Natural killer cell (primary cell): ENCODE data around the gene PROM2. TPM values are rescaled to one million over a fixed set of nuclear protein-coding genes. Genes with fewer than 3 reads are reported as not detected.
"Not testable (repeated sequence)": the region's sequence is repeated elsewhere in the genome, so short reads cannot be mapped to it uniquely, and the experiment has no call there.

Experiments used
- ATAC-seq, 3 donors: fragments of 150-1000 bp in 2 of 3; fragments of 200-7000 bp in 1 of 3; cut with Tn5 transposase; 1 replicate in 1 of 3; 2 replicates in 2 of 3; pipeline ENCODE4 v1.10.0; 2021; ENCODE audit warnings: mild to moderate bottlenecking in 2 of 3, moderate library complexity in 2 of 3
- DNase-seq, 2 donors: peaks; one replicate each; pipeline versions ENCODE4 v3.0.0 to v3.0.0-alpha.2; 2013 to 2021; ENCODE audit warnings: mixed read lengths in 1 of 2
- H3K27ac ChIP-seq: one replicate; pipeline ENCODE4 v1.5.1; 2013; ENCODE audit warnings: mild to moderate bottlenecking, low read length
- H3K27me3 ChIP-seq: one replicate; pipeline ENCODE4 v1.6.1; 2013; ENCODE audit warnings: low read length; ENCODE audit not compliant: control insufficient read depth, insufficient read depth
- H3K36me3 ChIP-seq: one replicate; pipeline ENCODE4 v1.6.1; 2013; ENCODE audit warnings: low read length; ENCODE audit not compliant: control insufficient read depth, insufficient read depth
- H3K4me1 ChIP-seq: one replicate; pipeline ENCODE4 v1.6.1; 2013; ENCODE audit warnings: low read length; ENCODE audit not compliant: control insufficient read depth, insufficient read depth
- H3K4me3 ChIP-seq: one replicate; pipeline ENCODE4 v1.5.1; 2013; ENCODE audit warnings: low read length
- H3K9me3 ChIP-seq: one replicate; pipeline ENCODE4 v1.6.1; 2013; ENCODE audit warnings: low read length; ENCODE audit not compliant: control insufficient read depth, insufficient read depth
- H3K27ac Mint-ChIP-seq, 2 donors: one replicate each; pipeline ENCODE4 v1.8.0; 2022; ENCODE audit warnings: mild to moderate bottlenecking in 2 of 2, mixed read lengths in 2 of 2, moderate library complexity in 1 of 2
- H3K27me3 Mint-ChIP-seq, 2 donors: one replicate each; pipeline ENCODE4 v1.8.0; 2022; ENCODE audit warnings: low read depth in 2 of 2, mixed read lengths in 2 of 2
- H3K36me3 Mint-ChIP-seq: one replicate; pipeline ENCODE4 v1.8.0; 2022; ENCODE audit warnings: mixed read lengths
- H3K4me1 Mint-ChIP-seq, 2 donors: one replicate each; pipeline ENCODE4 v1.8.0; 2022; ENCODE audit warnings: mixed read lengths in 2 of 2
- H3K4me3 Mint-ChIP-seq: one replicate; pipeline ENCODE4 v1.8.0; 2022; ENCODE audit warnings: mild to moderate bottlenecking, moderate library complexity, mixed read lengths
- H3K9me3 Mint-ChIP-seq, 2 donors: one replicate each; pipeline ENCODE4 v1.8.0; 2022; ENCODE audit warnings: mixed read lengths in 2 of 2
- WGBS: methylation state at CpG from one replicate; pipeline ENCODE4 v1.1.7; 2013; ENCODE audit warnings: missing lambda C conversion rate; ENCODE audit not compliant: insufficient coverage; 5-methylcytosine and 5-hydroxymethylcytosine counted together
- intact Hi-C: fragments of 100-400 bp; cut with micrococcal nuclease; formaldehyde crosslinking; loops from one replicate; pipeline ENCODE4 v1.14.2; 2022
- total RNA-seq, 4 donors: library from RNA; stranded (reverse); fragments of 120-200 nt in 1 of 4; gene quantifications; one replicate each; pipeline versions ENCODE4 v1.2.3 to v1.2.4, GENCODE V29; 2013 to 2022
- TF ChIP-seq, protein P1 (sequence below): fragments of 200-600 bp; IDR thresholded peaks from one replicate; pipeline ENCODE4 v1.8.0; 2022; ENCODE audit warnings: antibody characterized with exemption

PROM2 gene
- total RNA-seq, 3 donors from 2014 or later (not counting 1 experiment from before 2014, with no cell fraction given), result 0.64 to 1.1 (median 0.70) TPM

DNA sequence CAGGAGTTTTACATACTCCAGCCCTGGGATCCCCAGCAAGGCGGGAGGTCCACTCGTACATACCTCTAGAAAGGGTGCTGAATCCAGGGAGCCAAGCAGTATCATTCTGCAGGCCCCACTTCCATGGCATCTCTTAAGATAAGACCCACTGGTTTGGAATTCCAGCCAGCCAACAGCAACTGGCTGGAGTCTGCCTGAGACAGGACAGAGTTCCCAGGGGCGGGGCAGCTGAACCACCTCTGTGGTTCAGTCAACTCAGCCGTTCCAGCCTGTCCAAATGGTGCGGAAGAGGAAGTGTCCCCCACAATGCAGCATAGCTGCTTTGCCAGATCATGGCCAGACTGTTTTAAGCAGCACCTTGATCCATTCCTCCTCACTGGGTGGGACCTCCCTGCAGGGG lies 33.7 kb upstream of the PROM2 start:
- Mint-ChIP-seq H3K36me3 (peaks cover 7% of the 10 kb centered on the region), H3K27ac (no peak overlapping the region), H3K9me3 (peaks cover 11 to 24% of the 10 kb centered on the region in 2 donors), H3K4me1 (no peaks in the 10 kb centered on the region), H3K27me3 (no peaks in the 10 kb centered on the region), H3K4me3 (no peak overlapping the region)
- H3K27ac ChIP-seq, result no peak overlapping the region
- WGBS, result 92% methylated on average over 5 of the region's 5 CpGs
- no peaks in the 10 kb centered on the region for H3K4me1 ChIP-seq
- TF ChIP-seq, protein P1, sequence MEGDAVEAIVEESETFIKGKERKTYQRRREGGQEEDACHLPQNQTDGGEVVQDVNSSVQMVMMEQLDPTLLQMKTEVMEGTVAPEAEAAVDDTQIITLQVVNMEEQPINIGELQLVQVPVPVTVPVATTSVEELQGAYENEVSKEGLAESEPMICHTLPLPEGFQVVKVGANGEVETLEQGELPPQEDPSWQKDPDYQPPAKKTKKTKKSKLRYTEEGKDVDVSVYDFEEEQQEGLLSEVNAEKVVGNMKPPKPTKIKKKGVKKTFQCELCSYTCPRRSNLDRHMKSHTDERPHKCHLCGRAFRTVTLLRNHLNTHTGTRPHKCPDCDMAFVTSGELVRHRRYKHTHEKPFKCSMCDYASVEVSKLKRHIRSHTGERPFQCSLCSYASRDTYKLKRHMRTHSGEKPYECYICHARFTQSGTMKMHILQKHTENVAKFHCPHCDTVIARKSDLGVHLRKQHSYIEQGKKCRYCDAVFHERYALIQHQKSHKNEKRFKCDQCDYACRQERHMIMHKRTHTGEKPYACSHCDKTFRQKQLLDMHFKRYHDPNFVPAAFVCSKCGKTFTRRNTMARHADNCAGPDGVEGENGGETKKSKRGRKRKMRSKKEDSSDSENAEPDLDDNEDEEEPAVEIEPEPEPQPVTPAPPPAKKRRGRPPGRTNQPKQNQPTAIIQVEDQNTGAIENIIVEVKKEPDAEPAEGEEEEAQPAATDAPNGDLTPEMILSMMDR, result no peak
- ATAC-seq (no peak), DNase-seq (no peak)
- H3K27me3 ChIP-seq, result no peaks in the 10 kb centered on the region
- intact Hi-C loops, result no loop called here
- H3K4me3 ChIP-seq, result no peak overlapping the region
- H3K36me3 ChIP-seq, result no peaks in the 10 kb centered on the region
- peaks cover 35% of the 10 kb centered on the region for H3K9me3 ChIP-seq

- H3K27me3 ChIP-seq, H3K4me1 Mint-ChIP-seq, H3K27ac ChIP-seq, H3K4me3 ChIP-seq, H3K36me3 ChIP-seq, H3K27me3 Mint-ChIP-seq, H3K4me1 ChIP-seq, DNase-seq, intact Hi-C loops, ATAC-seq, H3K27ac Mint-ChIP-seq, H3K4me3 Mint-ChIP-seq: not testable (repeated sequence)
- WGBS, result 73% methylated on average over 1 of the region's 1 CpG
- Mint-ChIP-seq H3K36me3 (peaks cover 17% of the 10 kb centered on the region), H3K9me3 (peaks cover 11 to 30% of the 10 kb centered on the region in 2 donors)
- H3K9me3 ChIP-seq, result peaks cover 31% of the 10 kb centered on the region
Observed at GRCh38 chr2:95242084-95242483, 32.2 kb upstream of the PROM2 start.

DNA sequence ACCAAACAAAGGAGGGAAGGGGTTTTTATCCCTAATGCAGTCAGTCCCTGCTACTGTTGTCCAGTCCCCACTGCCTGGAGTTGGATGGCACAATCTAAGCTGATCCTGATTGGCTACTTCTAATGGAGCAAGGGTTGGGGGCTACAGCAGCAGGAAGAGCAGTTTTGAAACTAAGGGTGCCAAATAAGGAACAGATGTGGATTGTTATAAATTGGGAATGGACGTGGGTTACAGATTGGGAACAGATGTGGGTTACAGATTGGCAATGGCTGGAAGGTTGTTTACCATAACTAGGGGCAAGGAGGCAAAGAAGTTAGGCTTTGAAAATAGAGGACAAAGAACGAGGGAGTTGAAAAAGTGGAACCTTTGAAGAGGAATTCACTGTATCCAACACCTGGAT lies 16.0 kb upstream of the PROM2 start:
- no peak overlapping the region for H3K4me3 Mint-ChIP-seq
- H3K36me3 Mint-ChIP-seq, result peaks cover 8% of the 10 kb centered on the region
- no peak for DNase-seq
- no peak for ATAC-seq
- Histone ChIP-seq H3K4me1 (no peaks in the 10 kb centered on the region), H3K27ac (no peak overlapping the region), H3K36me3 (no peaks in the 10 kb centered on the region), H3K4me3 (no peak overlapping the region), H3K27me3 (no peaks in the 10 kb centered on the region), H3K9me3 (peaks cover 9% of the 10 kb centered on the region)
- 78% methylated on average over 1 of the region's 2 CpGs for WGBS
- H3K27me3 Mint-ChIP-seq, result peaks cover 0 to 8% of the 10 kb centered on the region in 2 donors
- peaks cover 13% of the 10 kb centered on the region in 2 donors for H3K9me3 Mint-ChIP-seq
- no peaks in the 10 kb centered on the region for H3K4me1 Mint-ChIP-seq
- H3K27ac Mint-ChIP-seq, result no peak overlapping the region
- intact Hi-C loops, result no loop called here
- TF ChIP-seq, protein P1, result no peak

GRCh38 chr2:95260028-95261023 lies 13.9 kb upstream of the PROM2 start:
- no peak overlapping the region for H3K27ac Mint-ChIP-seq
- ATAC-seq, result no peak
- peaks cover 7 to 11% of the 10 kb centered on the region in 2 donors for H3K9me3 Mint-ChIP-seq
- H3K4me3 ChIP-seq, result no peak overlapping the region
- H3K4me1 Mint-ChIP-seq, result no peaks in the 10 kb centered on the region
- H3K27ac ChIP-seq, result no peak overlapping the region
- no peaks in the 10 kb centered on the region for H3K4me1 ChIP-seq
- intact Hi-C loops, result no loop called here
- 80% methylated on average over 8 of the region's 8 CpGs for WGBS
- no peak for DNase-seq
- H3K36me3 ChIP-seq, result no peaks in the 10 kb centered on the region
- peaks cover 8% of the 10 kb centered on the region for H3K36me3 Mint-ChIP-seq
- peaks cover 9% of the 10 kb centered on the region for H3K9me3 ChIP-seq
- peaks cover 3 to 8% of the 10 kb centered on the region in 2 donors for H3K27me3 Mint-ChIP-seq
- H3K4me3 Mint-ChIP-seq, result no peak overlapping the region
- TF ChIP-seq, protein P1, result no peak
- no peaks in the 10 kb centered on the region for H3K27me3 ChIP-seq
